Measurements from ENCODE around the gene LRRC74A. TPM values are rescaled to one million over a fixed set of nuclear protein-coding genes. Genes with fewer than 3 reads are reported as not detected.
"Not testable (repeated sequence)": the region's sequence is repeated elsewhere in the genome, so short reads cannot be mapped to it uniquely, and the experiment has no call there.

Gene LRRC74A
- total RNA-seq, 1 experiment from 2014 or later, result not detected

DNA sequence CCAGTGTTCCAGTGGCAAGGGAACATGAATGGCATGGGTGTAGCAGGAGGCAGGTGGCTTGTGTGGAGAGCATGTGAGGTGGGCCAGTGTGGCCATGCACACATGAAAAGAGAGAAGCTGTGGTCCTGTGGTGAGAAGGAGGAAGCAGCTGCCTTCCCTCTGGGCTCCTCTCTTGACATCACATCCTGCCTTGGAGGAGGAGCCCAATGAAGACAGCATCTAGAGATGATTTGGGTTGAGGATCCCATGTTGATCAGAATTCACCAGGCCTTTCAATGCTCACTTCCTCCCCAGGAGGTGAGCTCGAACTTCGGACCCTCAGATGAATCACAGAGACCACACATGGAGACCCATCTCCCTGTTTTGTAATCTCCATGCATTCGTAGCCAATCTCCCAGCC is 82.6 kb downstream of the LRRC74A start:
- CTCF ChIA-PET, result interaction anchor here (0.7 kb wide), 1 partner anchor 9 kb away, joined by 3 read pairs; no protein-coding TSS in a partner anchor
- H3K36me3 Mint-ChIP-seq (ENCODE audit: insufficient read depth, unreplicated experiment), result peaks cover 5% of the 10 kb centered on the region
- H3K27ac Mint-ChIP-seq (ENCODE audit: unreplicated experiment), result no peak overlapping the region
- no TSS peak for BruUV-seq (replicated peaks)
- no peaks in the 10 kb centered on the region for H3K27me3 Mint-ChIP-seq (ENCODE audit: unreplicated experiment)
- TF ChIP-seq, protein P1, sequence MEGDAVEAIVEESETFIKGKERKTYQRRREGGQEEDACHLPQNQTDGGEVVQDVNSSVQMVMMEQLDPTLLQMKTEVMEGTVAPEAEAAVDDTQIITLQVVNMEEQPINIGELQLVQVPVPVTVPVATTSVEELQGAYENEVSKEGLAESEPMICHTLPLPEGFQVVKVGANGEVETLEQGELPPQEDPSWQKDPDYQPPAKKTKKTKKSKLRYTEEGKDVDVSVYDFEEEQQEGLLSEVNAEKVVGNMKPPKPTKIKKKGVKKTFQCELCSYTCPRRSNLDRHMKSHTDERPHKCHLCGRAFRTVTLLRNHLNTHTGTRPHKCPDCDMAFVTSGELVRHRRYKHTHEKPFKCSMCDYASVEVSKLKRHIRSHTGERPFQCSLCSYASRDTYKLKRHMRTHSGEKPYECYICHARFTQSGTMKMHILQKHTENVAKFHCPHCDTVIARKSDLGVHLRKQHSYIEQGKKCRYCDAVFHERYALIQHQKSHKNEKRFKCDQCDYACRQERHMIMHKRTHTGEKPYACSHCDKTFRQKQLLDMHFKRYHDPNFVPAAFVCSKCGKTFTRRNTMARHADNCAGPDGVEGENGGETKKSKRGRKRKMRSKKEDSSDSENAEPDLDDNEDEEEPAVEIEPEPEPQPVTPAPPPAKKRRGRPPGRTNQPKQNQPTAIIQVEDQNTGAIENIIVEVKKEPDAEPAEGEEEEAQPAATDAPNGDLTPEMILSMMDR (IDR thresholded peaks at IDR 0.05; ENCODE audit: unreplicated experiment), result no peak
- intact Hi-C loops (cut with micrococcal nuclease; ENCODE audit: unreplicated experiment), result no loop called here
- DNase-seq, result no peak
- no peak overlapping the region for H3K4me3 Mint-ChIP-seq (ENCODE audit: low read depth, unreplicated experiment)
- no peaks in the 10 kb centered on the region for H3K9me3 Mint-ChIP-seq (ENCODE audit: low read depth, unreplicated experiment)
- no peaks in the 10 kb centered on the region for H3K4me1 Mint-ChIP-seq (ENCODE audit: low read depth, unreplicated experiment)

DNA sequence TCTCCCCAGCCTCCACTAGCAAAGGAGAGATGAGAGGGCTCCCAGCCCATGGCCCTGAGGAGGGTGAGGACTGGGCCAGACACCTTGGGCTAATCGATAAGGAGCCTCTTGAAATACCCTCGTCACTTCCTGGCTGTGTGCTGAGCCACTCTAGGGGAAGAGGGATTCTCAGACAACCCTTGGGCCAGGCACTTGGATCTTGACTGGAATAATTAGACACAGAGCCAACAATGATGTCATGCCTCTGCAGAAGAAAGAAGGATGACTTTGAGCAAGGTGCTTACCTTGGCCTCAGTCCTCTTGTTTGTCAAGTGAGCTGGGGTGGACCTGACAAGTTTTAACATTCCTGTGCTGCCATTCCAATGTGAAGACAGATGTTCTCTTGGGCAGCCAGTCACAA is 83.1 kb downstream of the LRRC74A start:
- no peak for DNase-seq
- Mint-ChIP-seq H3K27ac (ENCODE audit: unreplicated experiment) (no peak overlapping the region), H3K4me3 (ENCODE audit: low read depth, unreplicated experiment) (no peak overlapping the region), H3K27me3 (ENCODE audit: unreplicated experiment) (no peaks in the 10 kb centered on the region), H3K9me3 (ENCODE audit: low read depth, unreplicated experiment) (no peaks in the 10 kb centered on the region), H3K36me3 (ENCODE audit: insufficient read depth, unreplicated experiment) (peaks cover 5% of the 10 kb centered on the region), H3K4me1 (ENCODE audit: low read depth, unreplicated experiment) (no peaks in the 10 kb centered on the region)
- CTCF ChIA-PET, result interaction anchor here (0.7 kb wide), 1 partner anchor 9 kb away, joined by 3 read pairs; no protein-coding TSS in a partner anchor
- intact Hi-C loops (cut with micrococcal nuclease; ENCODE audit: unreplicated experiment), result no loop called here
- TF ChIP-seq, protein P1 (IDR thresholded peaks at IDR 0.05; ENCODE audit: unreplicated experiment), result no peak
- BruUV-seq (replicated peaks), result no TSS peak

DNA sequence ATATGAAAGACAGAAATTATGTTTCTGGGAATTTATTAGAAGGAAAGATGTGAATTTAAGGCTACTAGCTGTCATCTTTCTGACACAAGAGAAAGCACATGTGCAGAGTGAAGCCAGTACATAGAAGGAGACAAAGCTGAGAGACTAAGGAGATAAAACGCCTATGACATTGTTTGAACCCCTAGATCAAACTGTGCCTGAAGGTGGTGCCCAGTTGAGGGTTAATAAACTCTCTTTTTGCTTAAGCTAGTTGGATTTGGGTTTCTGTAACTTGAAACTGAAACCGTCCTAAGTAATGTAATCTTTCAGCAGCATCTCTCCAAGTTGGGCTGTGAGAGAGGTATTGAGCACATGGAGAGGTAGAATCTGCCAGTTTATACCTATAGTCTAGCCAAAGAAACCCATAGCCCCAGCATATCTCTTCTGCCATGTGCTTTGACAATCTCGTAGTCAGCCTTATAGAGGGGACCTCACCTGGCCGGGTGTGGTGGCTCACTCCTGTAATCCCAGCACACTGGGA is 84.2 kb downstream of the LRRC74A start:
- TF ChIP-seq, protein P1 (IDR thresholded peaks at IDR 0.05; ENCODE audit: unreplicated experiment), result no peak
- Mint-ChIP-seq H3K27me3 (ENCODE audit: unreplicated experiment) (no peaks in the 10 kb centered on the region), H3K27ac (ENCODE audit: unreplicated experiment) (no peak overlapping the region), H3K4me3 (ENCODE audit: low read depth, unreplicated experiment) (no peak overlapping the region), H3K4me1 (ENCODE audit: low read depth, unreplicated experiment) (peaks cover 9% of the 10 kb centered on the region), H3K9me3 (ENCODE audit: low read depth, unreplicated experiment) (no peaks in the 10 kb centered on the region), H3K36me3 (ENCODE audit: insufficient read depth, unreplicated experiment) (peaks cover 9% of the 10 kb centered on the region)
- no TSS peak for BruUV-seq (replicated peaks)
- CTCF ChIA-PET, result no interaction called here
- DNase-seq, result no peak
- intact Hi-C loops (cut with micrococcal nuclease; ENCODE audit: unreplicated experiment), result no loop called here

DNA sequence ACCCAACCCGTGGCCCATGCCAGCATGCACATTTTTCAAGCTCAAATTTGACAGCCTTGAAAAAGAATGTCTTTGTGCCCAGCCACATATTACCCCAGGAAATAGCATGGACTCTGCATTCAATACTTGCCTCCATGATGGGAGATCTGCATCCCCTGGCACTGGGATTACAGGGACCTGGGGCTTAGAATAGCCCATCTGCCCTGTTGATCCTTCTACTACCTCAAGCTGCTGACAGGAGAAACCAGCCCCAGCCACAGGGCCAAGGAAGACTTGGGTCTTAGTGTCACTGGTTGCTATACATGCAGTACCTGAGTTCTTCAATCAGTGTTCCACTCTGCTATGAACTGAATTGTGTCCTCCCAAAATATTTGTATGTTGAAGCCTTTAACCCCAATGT is 85.3 kb downstream of the LRRC74A start:
- CTCF ChIA-PET, result interaction anchor here (0.8 to 1.2 kb wide), 2 partner anchors 159 to 748 kb away, joined by 3 to 4 read pairs; no protein-coding TSS in a partner anchor

DNA sequence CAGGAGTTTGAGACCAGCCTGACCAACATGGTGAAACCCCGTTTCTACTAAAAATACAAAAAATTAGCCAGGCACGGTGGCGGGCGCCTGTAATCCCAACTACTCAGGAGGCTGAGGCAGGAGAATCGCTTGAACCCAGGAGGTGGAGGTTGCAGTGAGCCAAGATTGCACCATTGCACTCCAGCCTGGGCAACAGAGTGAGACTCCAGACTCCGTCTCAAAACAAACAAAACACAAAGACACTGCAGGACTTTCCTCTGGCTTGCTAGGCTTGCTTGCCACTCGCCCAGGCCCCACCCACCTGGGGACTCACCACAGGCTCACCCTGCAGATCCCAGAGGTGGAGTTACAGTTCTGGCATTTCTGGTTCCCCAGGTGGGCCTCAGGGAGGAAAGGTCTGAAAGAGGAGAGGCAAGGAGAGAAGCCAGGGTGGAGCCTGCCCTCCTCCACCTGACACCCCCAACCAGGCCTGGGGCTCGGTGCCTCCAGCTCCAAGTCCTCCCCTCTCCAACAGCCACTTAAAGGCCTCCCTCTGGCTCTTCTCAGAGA is 88.4 kb downstream of the LRRC74A start:
- H3K9me3 Mint-ChIP-seq (ENCODE audit: low read depth, unreplicated experiment); H3K27me3 Mint-ChIP-seq (ENCODE audit: unreplicated experiment); BruUV-seq (replicated peaks): not testable (repeated sequence)
- CTCF ChIA-PET, result interaction anchor here (0.6 to 2.0 kb wide), 7 partner anchors 39 to 156 kb away, joined by 4 to 12 read pairs (median 7); partner anchors contain the start of gene IRF2BPL
- intact Hi-C loops (cut with micrococcal nuclease; ENCODE audit: unreplicated experiment), result loop anchor here (5.0 kb wide), 1 partner anchor 48 kb away; no protein-coding TSS in a partner anchor
- peaks cover 46% of the 10 kb centered on the region for H3K4me1 Mint-ChIP-seq (ENCODE audit: low read depth, unreplicated experiment)
- H3K4me3 Mint-ChIP-seq (ENCODE audit: low read depth, unreplicated experiment), result peak overlapping the region; percentile 26
- peaks cover 17% of the 10 kb centered on the region for H3K36me3 Mint-ChIP-seq (ENCODE audit: insufficient read depth, unreplicated experiment)
- H3K27ac Mint-ChIP-seq (ENCODE audit: unreplicated experiment), result peak overlapping the region; percentile 80
- DNase-seq, result peak; percentile 90

More for the DNA sequence above, 85.3 kb downstream of the LRRC74A start:
- BruUV-seq (replicated peaks), result no TSS peak
- no peak overlapping the region for H3K4me3 Mint-ChIP-seq (ENCODE audit: low read depth, unreplicated experiment)
- peaks cover 15% of the 10 kb centered on the region for H3K4me1 Mint-ChIP-seq (ENCODE audit: low read depth, unreplicated experiment)
- H3K9me3 Mint-ChIP-seq (ENCODE audit: low read depth, unreplicated experiment), result no peaks in the 10 kb centered on the region
- TF ChIP-seq, protein P1 (IDR thresholded peaks at IDR 0.05; ENCODE audit: unreplicated experiment), result no peak
- no peak for DNase-seq
- no peaks in the 10 kb centered on the region for H3K27me3 Mint-ChIP-seq (ENCODE audit: unreplicated experiment)
- no peak overlapping the region for H3K27ac Mint-ChIP-seq (ENCODE audit: unreplicated experiment)
- intact Hi-C loops (cut with micrococcal nuclease; ENCODE audit: unreplicated experiment), result no loop called here
- peaks cover 9% of the 10 kb centered on the region for H3K36me3 Mint-ChIP-seq (ENCODE audit: insufficient read depth, unreplicated experiment)

Data from Calu3 (cell line).